Activated naive CD4-positive, alpha-beta T cell treated with anti-CD3 and anti-CD28 coated beads, Interleukin-2, amount 50 U/mL, for 72 hours (primary cell): Measurements from ENCODE around the gene DNM3. TPM values are rescaled to one million over a fixed set of nuclear protein-coding genes. Genes with fewer than 3 reads are reported as not detected.

Experiments
- ATAC-seq, 2 donors: fragments of 150-1000 bp; cut with Tn5 transposase; 2 replicates each; pipeline ENCODE4 v1.10.0; 2021; ENCODE audit warnings: mild to moderate bottlenecking in 2 of 2, moderate library complexity in 2 of 2
- DNase-seq, 2 donors: peaks; one replicate each; pipeline ENCODE4 v3.0.0; 2021 to 2022; ENCODE audit warnings: low spot score in 2 of 2
- H3K27ac Mint-ChIP-seq, 2 donors: one replicate each; pipeline ENCODE4 v1.8.0; 2022; ENCODE audit warnings: mild to moderate bottlenecking in 2 of 2, mixed read lengths in 2 of 2
- H3K36me3 Mint-ChIP-seq, 2 donors: one replicate each; pipeline ENCODE4 v1.8.0; 2022; ENCODE audit warnings: mixed read lengths in 2 of 2
- H3K9me3 Mint-ChIP-seq, 2 donors: one replicate each; pipeline ENCODE4 v1.8.0; 2022; ENCODE audit warnings: mixed read lengths in 2 of 2
- total RNA-seq, 2 donors: library from RNA; stranded (reverse); gene quantifications; one replicate each; pipeline ENCODE4 v1.2.3, GENCODE V29; 2022

Gene DNM3
- total RNA-seq, 2 donors from 2014 or later, result 2.6 to 4.5 TPM

DNA sequence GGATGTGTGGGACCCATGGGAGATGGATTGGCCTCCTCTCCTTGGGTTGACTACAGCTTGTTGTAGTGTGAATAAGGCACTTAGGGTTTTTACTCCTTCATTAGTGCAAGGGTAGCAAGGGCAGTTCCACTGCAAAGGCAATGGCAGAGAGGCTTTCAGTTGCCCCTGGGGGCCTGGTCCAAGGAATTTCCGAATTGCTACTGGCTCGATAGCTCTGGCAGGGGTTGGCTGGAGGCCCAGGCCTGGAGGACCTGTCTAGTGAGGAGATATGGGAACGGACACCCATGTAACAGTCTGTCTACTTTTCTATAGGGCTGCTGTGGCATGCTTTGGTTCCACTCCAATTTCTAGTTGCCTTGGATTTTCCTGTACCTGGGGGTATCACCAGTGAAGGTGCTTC lies 360.3 kb downstream of the DNM3 start:
- ATAC-seq (no peak), DNase-seq (no peak)
- H3K36me3 Mint-ChIP-seq, result peaks cover 22 to 34% of the 10 kb centered on the region in 2 donors
- peaks cover 21 to 23% of the 10 kb centered on the region in 2 donors for H3K9me3 Mint-ChIP-seq
- H3K27ac Mint-ChIP-seq, result no peak overlapping the region

DNA sequence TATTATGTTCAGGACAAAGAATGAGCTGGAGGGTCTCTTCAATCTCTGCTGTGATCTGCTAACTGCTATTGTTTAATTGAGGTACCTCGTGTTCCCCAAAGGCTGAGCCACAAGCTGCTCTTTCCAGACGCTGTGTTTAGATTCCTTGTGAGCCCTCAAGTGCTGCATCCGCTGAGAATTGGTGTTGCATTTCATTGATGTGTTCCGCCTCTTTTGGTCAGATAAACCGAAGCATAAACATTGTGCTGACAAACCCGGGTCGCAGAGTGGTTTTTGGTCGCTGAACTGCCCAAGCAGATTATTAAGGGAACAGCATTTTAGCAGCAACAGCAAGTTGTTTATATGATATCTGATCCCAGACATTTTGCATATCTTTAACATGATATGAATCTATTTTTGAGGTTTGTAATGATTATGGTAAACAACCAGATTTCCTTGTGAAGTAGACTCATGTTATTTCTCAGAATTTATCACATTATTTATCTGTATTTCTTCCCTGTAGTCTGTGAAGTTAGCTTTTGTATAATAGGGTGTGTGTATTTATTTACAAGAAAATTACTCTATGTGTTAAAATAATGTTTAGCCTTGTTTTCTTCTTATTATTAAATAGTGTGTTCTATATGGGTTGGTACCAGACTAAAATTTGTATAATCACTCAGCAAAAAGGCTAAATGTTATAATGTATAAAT lies 362.0 kb downstream of the DNM3 start:
- DNase-seq (no peak), ATAC-seq (no peak)
- H3K36me3 Mint-ChIP-seq, result peaks cover 15 to 22% of the 10 kb centered on the region in 2 donors
- H3K27ac Mint-ChIP-seq, result no peak overlapping the region
- H3K9me3 Mint-ChIP-seq, result peaks cover 17 to 23% of the 10 kb centered on the region in 2 donors

DNA sequence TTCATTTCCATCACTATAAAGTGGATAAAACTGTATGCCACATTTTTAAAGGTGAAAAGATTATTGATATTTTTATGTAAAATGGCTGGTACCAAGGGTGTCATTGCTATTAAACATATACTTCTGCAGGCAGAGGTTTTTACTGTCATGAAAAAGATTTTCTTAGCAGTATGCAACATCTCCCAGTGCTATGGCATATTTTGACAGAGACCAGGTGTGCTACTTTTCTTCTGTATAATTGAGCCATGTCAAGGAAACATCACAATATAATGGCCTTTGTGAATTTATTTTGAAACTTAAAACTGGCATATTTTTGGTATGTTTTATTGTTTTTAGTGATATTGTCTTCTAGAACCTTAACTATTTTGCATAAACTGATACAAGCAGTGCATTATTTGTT lies 362.6 kb downstream of the DNM3 start:
- ATAC-seq, result no peak
- Mint-ChIP-seq H3K9me3 (peaks cover 12 to 22% of the 10 kb centered on the region in 2 donors), H3K36me3 (peaks cover 10 to 21% of the 10 kb centered on the region in 2 donors), H3K27ac (no peak overlapping the region)
- no peak for DNase-seq

DNA sequence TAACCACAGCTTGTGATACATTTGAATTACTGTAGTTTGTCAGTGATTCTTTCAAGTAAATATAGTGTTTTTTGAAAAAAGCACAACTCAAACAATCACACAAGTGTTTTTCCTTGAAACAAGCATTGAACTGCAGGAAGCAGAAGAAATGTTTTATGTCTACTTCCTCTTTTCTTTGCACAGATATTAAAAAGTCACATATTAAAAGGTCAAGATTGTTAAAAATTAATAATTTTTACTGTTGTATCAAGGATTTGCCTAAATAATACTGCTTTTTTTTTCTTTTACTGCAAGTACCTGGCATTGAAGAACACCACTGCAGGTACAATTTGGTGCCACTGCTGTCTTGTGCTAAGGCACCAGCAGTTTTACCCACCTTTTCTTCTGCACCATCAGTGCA lies 365.0 kb downstream of the DNM3 start:
- ATAC-seq (no peak), DNase-seq (no peak)
- Mint-ChIP-seq H3K36me3 (peaks cover 0 to 6% of the 10 kb centered on the region in 2 donors), H3K9me3 (peaks cover 0 to 5% of the 10 kb centered on the region in 2 donors), H3K27ac (no peak overlapping the region)

DNA sequence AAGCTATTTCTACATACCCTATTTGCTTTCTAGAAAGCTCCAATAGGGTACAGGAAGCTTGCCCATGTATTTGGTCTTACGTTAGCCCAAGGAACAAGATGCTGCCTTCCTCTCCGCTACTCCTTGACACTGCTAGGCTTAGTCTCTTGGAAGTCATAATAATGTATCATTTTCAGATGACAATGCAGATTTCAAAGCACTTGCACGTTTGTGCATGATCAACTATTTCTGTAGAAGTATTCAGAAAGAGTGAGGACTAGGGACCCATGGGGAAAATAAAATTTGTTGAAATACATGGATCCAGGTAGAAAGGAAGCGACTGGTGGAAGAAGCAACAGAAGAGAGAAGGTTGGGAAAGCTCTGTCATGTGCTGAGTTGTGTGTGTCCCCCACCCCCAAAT lies 367.3 kb downstream of the DNM3 start:
- ATAC-seq (no peak), DNase-seq (no peak)
- Mint-ChIP-seq H3K36me3 (peaks cover 0 to 6% of the 10 kb centered on the region in 2 donors), H3K27ac (no peak overlapping the region), H3K9me3 (peaks cover 0 to 4% of the 10 kb centered on the region in 2 donors)

DNA sequence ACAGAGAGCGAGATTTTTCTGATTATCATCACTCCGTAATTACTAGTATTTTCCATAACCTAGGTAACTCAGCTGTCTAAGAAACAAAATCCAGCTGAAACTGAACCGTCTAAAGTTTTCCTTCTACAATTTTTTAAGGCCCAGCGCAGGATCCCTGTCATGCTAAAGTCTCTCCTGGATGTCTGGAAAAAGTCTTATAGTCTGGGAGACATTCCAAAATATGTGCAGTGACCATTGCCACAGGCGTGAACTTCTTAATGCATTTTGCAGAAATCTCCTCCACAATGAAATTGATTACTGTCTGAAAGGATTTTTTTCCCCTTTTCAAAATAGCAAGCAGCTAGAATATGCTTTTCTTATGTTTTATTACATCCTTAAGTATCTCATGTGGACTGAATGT lies 369.9 kb downstream of the DNM3 start:
- ATAC-seq (no peak), DNase-seq (no peak)
- Mint-ChIP-seq H3K27ac (no peak overlapping the region), H3K9me3 (peaks cover 0 to 4% of the 10 kb centered on the region in 2 donors), H3K36me3 (peaks cover 0 to 6% of the 10 kb centered on the region in 2 donors)

DNA sequence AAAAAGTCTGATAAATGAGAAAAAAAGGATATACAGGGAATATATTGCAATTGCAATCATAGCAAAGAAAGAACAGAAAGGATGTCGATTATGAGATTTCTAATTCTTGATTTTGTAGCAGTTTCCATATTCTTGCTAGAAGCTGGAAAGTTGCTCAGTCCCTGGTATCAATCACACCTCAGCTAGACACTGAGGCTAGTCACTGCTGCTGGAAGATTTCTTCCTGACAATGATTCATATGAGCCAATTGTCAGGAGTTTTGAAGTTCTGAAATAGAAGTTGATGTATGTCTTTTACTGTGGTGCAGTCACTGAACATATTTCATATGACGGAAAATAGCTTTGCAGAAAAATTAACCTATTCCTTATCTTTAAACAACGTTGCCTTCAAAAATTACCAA lies 370.8 kb downstream of the DNM3 start:
- Mint-ChIP-seq H3K9me3 (peaks cover 0 to 4% of the 10 kb centered on the region in 2 donors), H3K27ac (no peak overlapping the region), H3K36me3 (peaks cover 0 to 6% of the 10 kb centered on the region in 2 donors)
- DNase-seq, result no peak
- ATAC-seq, result no peak

DNA sequence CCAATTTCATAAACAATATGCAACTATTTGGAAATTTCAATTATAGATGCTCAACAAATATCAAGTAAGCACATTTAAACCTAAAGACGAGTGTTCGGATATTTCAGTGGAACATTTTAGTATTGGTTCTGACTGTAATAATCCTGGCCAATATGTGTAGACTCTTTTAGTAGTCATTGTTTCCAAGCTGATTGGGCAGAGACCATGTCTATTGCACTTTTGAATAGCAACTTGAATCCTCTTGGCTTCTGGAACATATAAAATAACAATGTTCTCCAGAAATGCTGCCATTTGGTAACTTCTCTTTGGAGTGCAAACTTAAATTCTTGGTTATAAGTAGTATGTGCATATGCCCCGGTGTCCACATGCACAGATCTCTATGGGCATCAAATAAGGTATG lies 373.7 kb downstream of the DNM3 start:
- Mint-ChIP-seq H3K9me3 (no peaks in the 10 kb centered on the region), H3K27ac (no peak overlapping the region), H3K36me3 (no peaks in the 10 kb centered on the region)
- ATAC-seq (no peak), DNase-seq (no peak)

DNA sequence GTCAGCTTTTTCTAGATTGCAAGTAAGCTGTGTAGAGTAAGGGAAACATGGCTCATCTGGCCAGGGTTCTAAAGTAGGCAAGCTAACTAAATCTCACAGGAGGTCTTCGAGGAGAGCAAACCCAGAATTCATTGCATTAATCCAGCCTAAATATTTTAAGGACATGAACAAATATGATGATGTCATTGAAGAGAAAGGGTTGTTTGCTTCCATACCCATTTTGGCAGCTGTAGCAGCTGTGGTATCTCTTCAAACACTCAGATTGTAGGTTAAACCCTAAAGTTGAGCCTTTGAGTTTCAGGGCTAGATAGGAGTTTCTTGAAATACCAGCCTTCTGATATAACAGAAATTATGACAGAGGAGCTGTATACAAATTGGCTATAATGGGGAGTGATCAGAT lies 378.7 kb downstream of the DNM3 start:
- no peaks in the 10 kb centered on the region for H3K36me3 Mint-ChIP-seq
- ATAC-seq (no peak), DNase-seq (no peak)
- H3K9me3 Mint-ChIP-seq, result peaks cover 0 to 6% of the 10 kb centered on the region in 2 donors
- no peak overlapping the region for H3K27ac Mint-ChIP-seq

DNA sequence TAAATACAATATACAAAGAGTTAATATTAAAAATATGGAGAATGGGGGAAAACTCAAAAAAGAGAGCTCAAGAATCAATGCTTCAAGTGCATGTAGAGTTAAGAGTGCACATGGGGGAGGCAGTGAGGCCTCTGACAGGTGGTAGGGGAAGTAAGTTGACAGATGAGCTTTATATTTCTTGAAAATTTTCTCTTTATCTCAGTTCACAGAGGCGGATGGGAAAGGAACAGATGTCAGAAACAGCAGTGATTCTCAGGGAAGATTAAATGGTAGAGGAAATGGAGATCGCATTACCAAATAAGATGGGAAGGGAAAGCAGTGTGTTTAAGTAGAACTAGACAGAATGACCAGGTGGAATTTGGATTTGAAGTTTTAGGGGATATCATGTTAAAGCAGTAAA lies 379.1 kb downstream of the DNM3 start:
- no peak overlapping the region for H3K27ac Mint-ChIP-seq
- no peaks in the 10 kb centered on the region for H3K36me3 Mint-ChIP-seq
- ATAC-seq (no peak), DNase-seq (no peak)
- H3K9me3 Mint-ChIP-seq, result peaks cover 0 to 6% of the 10 kb centered on the region in 2 donors

DNA sequence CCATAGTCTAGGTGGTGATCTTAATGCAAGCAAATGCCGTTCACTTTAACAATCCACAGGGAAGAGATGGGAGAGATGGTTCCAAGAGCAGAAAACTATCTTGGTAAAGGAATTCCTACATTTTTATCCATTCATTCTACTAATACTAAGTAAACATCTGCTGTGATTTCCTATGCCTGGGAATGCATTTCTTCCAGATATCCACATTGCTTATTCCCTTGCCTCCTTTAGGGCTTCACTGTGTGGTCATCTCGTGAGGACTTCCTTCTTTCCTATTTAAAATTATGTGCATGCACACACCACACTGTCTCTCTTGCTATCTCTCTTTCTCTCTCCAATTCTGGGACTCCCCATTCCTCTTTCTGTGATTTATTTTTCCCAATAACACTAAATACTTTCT lies 380.1 kb downstream of the DNM3 start:
- H3K36me3 Mint-ChIP-seq, result no peaks in the 10 kb centered on the region
- H3K27ac Mint-ChIP-seq, result no peak overlapping the region
- DNase-seq (no peak), ATAC-seq (no peak)
- H3K9me3 Mint-ChIP-seq, result peaks cover 0 to 6% of the 10 kb centered on the region in 2 donors

DNA sequence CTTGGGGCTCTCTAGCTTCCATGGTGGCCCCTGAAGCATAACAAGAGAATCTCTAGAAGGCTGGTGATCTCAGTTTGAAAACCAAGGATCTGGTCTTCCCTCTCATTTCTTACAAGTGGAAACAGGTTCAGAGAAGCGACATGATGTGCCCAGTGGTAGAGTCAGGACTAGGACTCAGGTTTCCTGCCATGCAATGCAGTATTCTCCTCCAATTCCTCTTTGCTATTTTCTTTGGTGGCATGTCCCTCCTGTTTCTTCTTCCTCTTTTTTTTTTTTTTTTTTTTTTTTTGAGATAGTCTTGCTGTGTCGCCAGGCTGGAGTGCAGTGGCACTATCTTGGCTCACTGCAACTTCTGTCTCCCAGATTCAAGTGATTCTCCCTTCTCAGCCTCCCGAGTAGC lies 383.6 kb downstream of the DNM3 start:
- H3K27ac Mint-ChIP-seq, result no peak overlapping the region
- peaks cover 0 to 6% of the 10 kb centered on the region in 2 donors for H3K9me3 Mint-ChIP-seq

DNA sequence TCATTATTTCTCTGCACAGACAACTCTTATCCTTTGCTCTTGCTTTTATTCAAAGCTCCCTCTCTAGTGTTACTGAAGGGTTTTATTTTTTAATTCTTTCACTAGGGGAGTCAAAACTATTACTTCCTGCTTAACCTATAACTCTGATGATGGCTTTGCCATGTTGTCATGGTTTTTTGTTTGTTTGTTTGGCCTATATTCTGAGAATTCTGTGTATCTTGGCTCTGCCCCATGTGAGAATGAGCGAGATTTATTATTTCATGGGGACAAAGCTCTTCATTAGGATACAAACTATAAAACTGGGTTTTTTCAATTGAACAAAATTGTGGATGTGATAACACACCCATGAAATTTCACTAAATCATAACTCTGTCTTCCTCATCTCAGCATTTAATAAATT lies 388.6 kb downstream of the DNM3 start:
- peaks cover 12 to 16% of the 10 kb centered on the region in 2 donors for H3K9me3 Mint-ChIP-seq
- DNase-seq (no peak), ATAC-seq (no peak)
- H3K36me3 Mint-ChIP-seq, result peaks cover 7 to 11% of the 10 kb centered on the region in 2 donors
- no peak overlapping the region for H3K27ac Mint-ChIP-seq

More for the DNA sequence above, 383.6 kb downstream of the DNM3 start:
- DNase-seq (no peak), ATAC-seq (no peak)
- no peaks in the 10 kb centered on the region for H3K36me3 Mint-ChIP-seq

DNA sequence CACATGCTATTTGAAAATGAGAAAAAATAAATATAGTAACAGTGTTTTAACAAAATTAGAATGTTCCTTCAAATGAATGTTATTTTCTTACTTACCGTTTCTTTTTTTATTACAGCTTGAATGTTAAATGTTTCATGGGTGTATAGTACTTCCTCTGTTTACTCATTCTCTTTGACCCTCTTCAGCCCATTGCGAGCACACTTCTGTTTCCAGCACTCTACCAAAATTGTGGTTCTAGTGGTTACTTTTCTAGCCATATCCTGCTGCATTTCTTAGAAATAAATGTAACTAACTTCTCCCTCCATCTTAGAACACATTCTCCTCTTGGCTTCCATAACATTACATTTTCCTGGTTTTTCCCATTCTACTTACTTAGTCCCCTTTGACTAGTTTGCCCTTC lies 389.2 kb downstream of the DNM3 start:
- no peak overlapping the region for H3K27ac Mint-ChIP-seq
- DNase-seq, result no peak
- no peak for ATAC-seq
- peaks cover 12 to 16% of the 10 kb centered on the region in 2 donors for H3K9me3 Mint-ChIP-seq
- H3K36me3 Mint-ChIP-seq, result peaks cover 7 to 11% of the 10 kb centered on the region in 2 donors

DNA sequence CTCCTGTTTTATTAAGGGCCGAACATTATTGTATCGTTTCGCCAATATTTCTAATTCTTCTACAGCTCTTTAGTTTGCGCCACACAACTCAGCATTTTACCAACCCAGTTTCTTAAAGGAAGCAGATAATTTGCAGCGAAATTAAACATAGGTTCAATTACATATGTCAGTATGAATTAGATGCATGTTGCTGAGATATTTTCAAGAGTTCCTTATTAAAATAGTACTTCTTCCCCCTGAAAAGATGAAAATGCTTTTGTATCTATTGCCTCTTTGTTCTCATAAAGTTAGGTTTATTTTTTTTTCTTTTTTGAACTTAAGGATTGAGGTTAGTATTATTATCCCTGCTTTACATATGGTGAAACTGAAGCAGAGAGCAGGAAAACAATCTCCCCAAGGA lies 395.7 kb downstream of the DNM3 start:
- Mint-ChIP-seq H3K36me3 (no peaks in the 10 kb centered on the region), H3K27ac (no peak overlapping the region), H3K9me3 (peaks cover 1 to 5% of the 10 kb centered on the region in 2 donors)
- no peak for ATAC-seq
- no peak for DNase-seq

DNA sequence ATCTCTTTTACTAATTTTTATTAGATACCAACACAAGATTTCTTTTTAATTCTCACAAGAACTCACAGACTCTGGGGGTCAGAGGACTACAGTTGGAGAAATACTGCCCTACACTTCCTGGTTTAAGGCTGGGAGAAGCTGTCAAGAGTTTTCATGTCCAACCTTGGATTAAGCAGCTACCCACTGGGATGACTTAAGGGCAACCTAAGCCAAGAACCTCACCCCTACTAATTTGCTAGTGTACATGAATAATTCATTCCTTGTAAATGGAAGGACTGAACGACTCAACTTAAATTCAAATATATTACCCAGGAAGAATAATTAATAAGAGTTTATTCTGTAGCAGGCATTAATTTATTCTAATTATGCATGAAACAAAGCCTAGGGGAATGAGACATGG lies 396.9 kb downstream of the DNM3 start:
- Mint-ChIP-seq H3K9me3 (no peaks in the 10 kb centered on the region), H3K27ac (no peak overlapping the region), H3K36me3 (no peaks in the 10 kb centered on the region)
- ATAC-seq, result no peak
- no peak for DNase-seq

DNA sequence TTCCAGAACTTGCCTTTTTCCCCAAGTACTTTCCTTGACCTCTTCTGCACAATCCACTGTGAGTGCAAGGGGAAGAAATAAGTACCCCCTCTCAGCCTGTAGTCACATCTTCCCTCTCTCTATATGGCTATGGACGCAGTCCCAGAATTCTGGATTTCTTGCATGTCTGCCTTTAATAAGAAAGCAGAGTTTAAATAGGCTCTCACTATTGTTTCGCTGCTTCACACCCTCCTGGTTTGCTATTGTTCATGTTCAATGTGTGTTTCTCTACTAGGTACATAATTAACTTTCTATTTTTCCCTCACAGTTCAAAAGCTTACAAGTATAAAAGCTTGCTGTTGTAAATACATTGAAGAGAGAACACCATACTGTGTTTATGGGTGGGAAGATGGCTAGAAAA lies 397.7 kb downstream of the DNM3 start:
- Mint-ChIP-seq H3K27ac (no peak overlapping the region), H3K36me3 (no peaks in the 10 kb centered on the region), H3K9me3 (no peaks in the 10 kb centered on the region)
- DNase-seq, result no peak
- no peak for ATAC-seq

DNA sequence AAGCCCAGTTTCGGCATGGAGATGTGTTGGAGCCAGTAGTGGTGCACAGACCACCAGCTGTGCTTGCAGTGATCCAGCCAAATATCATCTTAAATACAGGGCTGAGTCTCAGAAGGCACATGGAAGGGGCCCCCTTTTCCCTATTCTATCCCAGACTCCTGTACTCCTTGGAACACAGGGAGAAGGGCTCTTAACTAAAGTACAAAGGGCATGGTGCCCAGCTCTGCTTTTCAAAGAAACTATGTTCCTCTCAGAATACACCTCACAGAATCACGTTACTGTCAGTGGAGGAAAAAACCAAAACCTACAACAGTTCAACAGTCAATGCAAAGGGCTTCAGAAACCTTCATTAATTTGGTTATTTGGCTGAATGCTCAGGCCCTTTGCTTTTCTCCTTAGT lies 398.6 kb downstream of the DNM3 start:
- Mint-ChIP-seq H3K27ac (no peak overlapping the region), H3K9me3 (peaks cover under 1 to 2% of the 10 kb centered on the region in 2 donors)
- DNase-seq, result no peak

More for the DNA sequence above, 398.6 kb downstream of the DNM3 start:
- ATAC-seq, result no peak
- H3K36me3 Mint-ChIP-seq, result no peaks in the 10 kb centered on the region
